GM12891 (cell line): ENCODE measurements around the gene FAF2.

Experiments used
- DNase-seq: peaks from one replicate; pipeline ENCODE4 v3.0.0; 2011; ENCODE audit warnings: low spot score; ENCODE audit not compliant: insufficient read length
- FAIRE-seq: peaks from 2 replicates; lab custom pipeline; 2011; peaks lifted over from hg19 to GRCh38; lab: Jason Lieb, UNC
- PAX5 ChIP-seq: IDR thresholded peaks from 2 replicates; pipeline ENCODE4 v1.6.1; 2011; ENCODE audit warnings: low read length, moderate library complexity, mild to moderate bottlenecking; ENCODE audit not compliant: insufficient read depth, severe bottlenecking
- POLR2A ChIP-seq: IDR thresholded peaks from 2 replicates; pipeline ENCODE4 v1.6.1; 2011; ENCODE audit warnings: low read depth, low read length, control low read depth
- POLR2AphosphoS5 ChIP-seq: IDR thresholded peaks from 2 replicates; pipeline ENCODE4 v1.6.1; 2011; ENCODE audit warnings: low read depth, low read length, control low read depth
- POU2F2 ChIP-seq: IDR thresholded peaks from 2 replicates; pipeline ENCODE4 v1.6.1; 2011; ENCODE audit warnings: low read depth, mild to moderate bottlenecking, control low read depth, low read length, moderate library complexity
- SPI1 ChIP-seq: IDR thresholded peaks from 2 replicates; pipeline ENCODE4 v1.6.1; 2011; ENCODE audit warnings: low read depth, low read length, control low read depth
- TAF1 ChIP-seq: IDR thresholded peaks from 2 replicates; pipeline ENCODE4 v1.6.1; 2011; ENCODE audit warnings: low read depth, low read length, control low read depth

Gene FAF2

GRCh38 chr5:176541338-176542134 is 93.4 kb downstream of the FAF2 start:
- no peak for TF ChIP-seq TAF1
- FAIRE-seq (peak; percentile 26), DNase-seq (no peak)

- no peak for TF ChIP-seq SPI1
- no peak for TF ChIP-seq POLR2AphosphoS5
- FAIRE-seq (peak; percentile 58), DNase-seq (no peak)
Measured at GRCh38 chr5:176542135-176542595, 94.0 kb downstream of the FAF2 start.

- TF ChIP-seq TAF1 (0 out of 2 replicates have a peak, but pooled peaks have one; percentile 16), POLR2AphosphoS5 (no peak)
- no peak for DNase-seq
- FAIRE-seq, result no peak
Measured at GRCh38 chr5:176542596-176543427, 94.6 kb downstream of the FAF2 start.

GRCh38 chr5:176543428-176544182 is 95.4 kb downstream of the FAF2 start:
- DNase-seq, result peak; percentile 69
- TF ChIP-seq TAF1 (no peak), POU2F2 (no peak), PAX5 (no peak), POLR2AphosphoS5 (no peak), POLR2A (no peak), SPI1 (no peak)
- FAIRE-seq, result peak; percentile 90

- TF ChIP-seq POU2F2 (no peak), POLR2AphosphoS5 (no peak), PAX5 (no peak), SPI1 (no peak), TAF1 (no peak), POLR2A (no peak)
- no peak for FAIRE-seq
- DNase-seq, result no peak
Measured at GRCh38 chr5:176545388-176545736, 97.2 kb downstream of the FAF2 start.

GRCh38 chr5:176545737-176546509 is 97.7 kb downstream of the FAF2 start:
- no peak for TF ChIP-seq SPI1
- FAIRE-seq, result no peak
- DNase-seq, result no peak

GRCh38 chr5:176547802-176548201 is 99.6 kb downstream of the FAF2 start:
- FAIRE-seq, result no peak
- DNase-seq, result no peak
- no peak for TF ChIP-seq POLR2A
- no peak for TF ChIP-seq SPI1
- TF ChIP-seq PAX5, result no peak
- TF ChIP-seq POU2F2, result no peak

- DNase-seq (no peak), FAIRE-seq (no peak)
- TF ChIP-seq POLR2AphosphoS5, result no peak
- no peak for TF ChIP-seq TAF1
- no peak for TF ChIP-seq PAX5
- no peak for TF ChIP-seq SPI1
- no peak for TF ChIP-seq POU2F2
- TF ChIP-seq POLR2A, result no peak
Measured at GRCh38 chr5:176548967-176549444, 100.8 kb downstream of the FAF2 start, which contains the start of gene CDHR2. Gene CDHR2, plus strand, starts transcription at chr5:176549342. Its CDS starts 16,011 bp downstream, at chr5:176565353.

GRCh38 chr5:176549871-176550270 is 101.7 kb downstream of the FAF2 start:
- FAIRE-seq (no peak), DNase-seq (no peak)
- no peak for TF ChIP-seq SPI1
- TF ChIP-seq POLR2A, result no peak
- no peak for TF ChIP-seq TAF1
- TF ChIP-seq POU2F2, result no peak
- TF ChIP-seq POLR2AphosphoS5, result no peak
- no peak for TF ChIP-seq PAX5
